ENCODE measurements around the gene TMCO6.
"Not testable (repeated sequence)": the region's sequence is repeated elsewhere in the genome, so short reads cannot be mapped to it uniquely, and the experiment has no call there.

The TMCO6 gene

GRCh38 chr5:140639148-140639981 lies at the start of gene TMCO6:
TSS of gene TMCO6 (plus strand) at chr5:140639451. CDS start at chr5:140639528, 77 bp downstream.
- DNase-seq = peak; percentile 96

- no peak for DNase-seq
Measured at GRCh38 chr5:140590861-140591260, 48.4 kb upstream of the TMCO6 start.

GRCh38 chr5:140591747-140592372 lies 47.4 kb upstream of the TMCO6 start:
- no peak for DNase-seq

- DNase-seq = not testable (repeated sequence)
Measured at GRCh38 chr5:140593070-140593469, 46.2 kb upstream of the TMCO6 start.

GRCh38 chr5:140594169-140594568 lies 45.1 kb upstream of the TMCO6 start:
- DNase-seq = no peak

GRCh38 chr5:140595538-140596300 lies 43.5 kb upstream of the TMCO6 start:
- DNase-seq = no peak

GRCh38 chr5:140596321-140596741 lies 42.9 kb upstream of the TMCO6 start:
- DNase-seq = no peak

- no peak for DNase-seq
Measured at GRCh38 chr5:140598836-140599235, 40.4 kb upstream of the TMCO6 start.

- no peak for DNase-seq
Measured at GRCh38 chr5:140600096-140600495, 39.2 kb upstream of the TMCO6 start.

GRCh38 chr5:140602147-140602546 lies 37.1 kb upstream of the TMCO6 start:
- no peak for DNase-seq

- not testable (repeated sequence) for DNase-seq
Measured at GRCh38 chr5:140603446-140603698, 35.9 kb upstream of the TMCO6 start.

GRCh38 chr5:140603734-140604133 lies 35.5 kb upstream of the TMCO6 start:
- DNase-seq = no peak

- no peak for DNase-seq
Measured at GRCh38 chr5:140605879-140606278, 33.4 kb upstream of the TMCO6 start.

- DNase-seq = no peak
Measured at GRCh38 chr5:140607031-140607430, 32.2 kb upstream of the TMCO6 start.

- DNase-seq = no peak
Measured at GRCh38 chr5:140608722-140609121, 30.5 kb upstream of the TMCO6 start.

- no peak for DNase-seq
Measured at GRCh38 chr5:140609126-140609525, 30.1 kb upstream of the TMCO6 start.

GRCh38 chr5:140611020-140611521 lies 28.2 kb upstream of the TMCO6 start:
- DNase-seq = no peak

- no peak for DNase-seq
Measured at GRCh38 chr5:140622301-140622700, 16.9 kb upstream of the TMCO6 start.

- DNase-seq = not testable (repeated sequence)
Measured at GRCh38 chr5:140623061-140623460, 16.2 kb upstream of the TMCO6 start.

GRCh38 chr5:140624886-140625285 lies 14.4 kb upstream of the TMCO6 start:
- DNase-seq = not testable (repeated sequence)

- DNase-seq = no peak
Measured at GRCh38 chr5:140627972-140628371, 11.3 kb upstream of the TMCO6 start.

GRCh38 chr5:140628711-140629110 lies 10.5 kb upstream of the TMCO6 start:
- no peak for DNase-seq

- DNase-seq = no peak
Measured at GRCh38 chr5:140630292-140631035, 8.8 kb upstream of the TMCO6 start.

Measured in NK-92 treated with Interleukin-12 subunit alpha and Interleukin-12 subunit beta, amount 100 ng/mL, for 24 hours (cell line).